IPS-18c (cell line): ENCODE measurements around the gene SLC5A12.

Experiments
- H3K4me3 ChIP-seq: 2 replicates; pipeline ENCODE4 v1.7.0; 2013; ENCODE audit warnings: low read depth, mild to moderate bottlenecking, low read length, moderate library complexity; ENCODE audit not compliant: insufficient read depth
- H3K9me3 ChIP-seq: one replicate; pipeline ENCODE4 v1.6.1; 2013; ENCODE audit warnings: mild to moderate bottlenecking, low read length, moderate library complexity; ENCODE audit not compliant: control insufficient read depth, insufficient read depth

SLC5A12 gene, protein sequence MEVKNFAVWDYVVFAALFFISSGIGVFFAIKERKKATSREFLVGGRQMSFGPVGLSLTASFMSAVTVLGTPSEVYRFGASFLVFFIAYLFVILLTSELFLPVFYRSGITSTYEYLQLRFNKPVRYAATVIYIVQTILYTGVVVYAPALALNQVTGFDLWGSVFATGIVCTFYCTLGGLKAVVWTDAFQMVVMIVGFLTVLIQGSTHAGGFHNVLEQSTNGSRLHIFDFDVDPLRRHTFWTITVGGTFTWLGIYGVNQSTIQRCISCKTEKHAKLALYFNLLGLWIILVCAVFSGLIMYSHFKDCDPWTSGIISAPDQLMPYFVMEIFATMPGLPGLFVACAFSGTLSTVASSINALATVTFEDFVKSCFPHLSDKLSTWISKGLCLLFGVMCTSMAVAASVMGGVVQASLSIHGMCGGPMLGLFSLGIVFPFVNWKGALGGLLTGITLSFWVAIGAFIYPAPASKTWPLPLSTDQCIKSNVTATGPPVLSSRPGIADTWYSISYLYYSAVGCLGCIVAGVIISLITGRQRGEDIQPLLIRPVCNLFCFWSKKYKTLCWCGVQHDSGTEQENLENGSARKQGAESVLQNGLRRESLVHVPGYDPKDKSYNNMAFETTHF

DNA sequence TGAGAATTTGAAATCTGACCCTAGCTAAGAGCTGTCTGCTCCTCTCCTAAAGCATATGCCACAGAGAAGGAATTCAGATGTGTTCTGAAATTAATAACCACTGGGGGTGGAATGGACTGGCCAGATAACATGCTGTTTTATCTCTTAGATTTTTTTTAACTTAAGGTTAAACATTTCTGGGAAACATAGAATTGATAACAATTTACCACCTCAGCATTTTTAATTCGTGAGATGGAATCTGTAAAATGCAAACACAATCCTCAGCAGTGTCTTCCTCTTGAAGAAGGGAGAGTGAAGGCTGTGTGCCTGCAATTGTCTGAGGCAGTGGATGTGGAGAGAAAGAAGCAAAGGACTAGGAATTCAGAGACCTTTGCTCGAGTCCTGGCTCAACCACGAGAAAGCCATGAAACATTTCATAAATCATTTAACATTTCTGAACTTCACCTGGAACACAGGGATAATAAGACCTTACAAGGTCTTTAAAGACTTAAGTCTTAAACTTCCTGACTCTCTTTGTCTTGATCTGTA is at the start of gene SLC5A12:
Gene SLC5A12, minus strand, starts transcription at position 113 of the 528 bp plus-strand sequence. CDS start 346 bp downstream, outside the sequence.
- no peaks in the 10 kb centered on the region for H3K9me3 ChIP-seq

DNA sequence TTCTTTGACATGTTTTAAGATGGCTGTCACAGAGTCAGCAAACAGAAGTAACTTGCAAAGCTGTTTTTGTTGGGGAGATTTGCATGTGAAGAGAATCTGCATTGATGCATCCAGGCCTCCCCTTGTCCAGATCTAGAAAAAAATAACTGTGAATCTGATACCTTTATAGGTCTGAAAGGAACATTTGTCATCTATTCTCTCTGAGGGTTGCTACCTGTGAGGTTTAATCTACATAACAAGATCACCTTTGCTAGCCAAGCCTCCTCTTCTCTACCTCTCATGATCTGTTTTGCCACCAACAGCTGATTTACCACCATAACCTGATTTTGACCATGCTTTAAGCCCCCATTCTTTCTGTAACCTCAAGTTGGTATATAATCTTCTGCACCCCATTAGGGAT is 47.2 kb upstream of the SLC5A12 start:
- Histone ChIP-seq H3K9me3 (no peaks in the 10 kb centered on the region), H3K4me3 (no peak overlapping the region)

More for the DNA sequence above, at the start of gene SLC5A12:
- no peak within 1 kb of the TSS for H3K4me3 ChIP-seq

DNA sequence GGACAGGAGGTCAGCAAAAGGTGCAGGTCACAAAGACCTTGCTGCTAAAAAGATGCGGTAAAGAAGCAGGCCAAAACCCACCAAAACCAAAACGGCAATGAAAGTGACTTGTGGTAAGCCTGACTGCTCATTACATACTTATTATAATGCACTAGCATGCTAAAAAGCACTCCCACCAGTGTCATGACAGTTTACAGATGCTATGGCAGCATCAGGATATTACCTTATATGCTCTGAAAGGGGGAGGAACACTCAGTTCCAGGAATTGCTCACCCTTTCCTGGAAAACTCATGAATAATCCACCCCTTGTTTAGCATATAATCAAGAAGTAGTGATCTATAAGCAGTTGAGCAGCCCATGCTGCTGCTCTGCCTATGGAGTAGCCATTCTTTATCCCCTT is 45.2 kb upstream of the SLC5A12 start:
- no peaks in the 10 kb centered on the region for H3K9me3 ChIP-seq
- H3K4me3 ChIP-seq: no peak overlapping the region

DNA sequence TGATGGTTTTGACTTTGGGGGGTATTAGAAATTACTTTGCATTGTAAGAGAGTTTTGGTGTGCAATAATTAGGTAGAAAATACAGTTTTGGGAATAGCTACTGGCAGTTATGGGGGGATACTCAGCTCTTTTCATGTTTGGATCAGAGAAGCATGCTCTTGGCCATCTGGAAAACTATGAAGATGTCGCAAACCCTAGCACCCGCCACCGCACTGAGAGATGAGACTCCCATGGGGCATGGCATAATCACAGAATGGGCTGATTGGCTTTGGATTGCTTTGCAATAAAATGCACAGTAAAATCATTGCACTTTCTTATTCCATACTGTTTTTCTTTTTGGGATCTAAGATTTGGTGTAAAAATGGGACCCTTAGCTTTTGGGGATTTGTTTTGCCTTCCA is 43.5 kb upstream of the SLC5A12 start:
- no peak overlapping the region for H3K4me3 ChIP-seq
- H3K9me3 ChIP-seq: no peaks in the 10 kb centered on the region

DNA sequence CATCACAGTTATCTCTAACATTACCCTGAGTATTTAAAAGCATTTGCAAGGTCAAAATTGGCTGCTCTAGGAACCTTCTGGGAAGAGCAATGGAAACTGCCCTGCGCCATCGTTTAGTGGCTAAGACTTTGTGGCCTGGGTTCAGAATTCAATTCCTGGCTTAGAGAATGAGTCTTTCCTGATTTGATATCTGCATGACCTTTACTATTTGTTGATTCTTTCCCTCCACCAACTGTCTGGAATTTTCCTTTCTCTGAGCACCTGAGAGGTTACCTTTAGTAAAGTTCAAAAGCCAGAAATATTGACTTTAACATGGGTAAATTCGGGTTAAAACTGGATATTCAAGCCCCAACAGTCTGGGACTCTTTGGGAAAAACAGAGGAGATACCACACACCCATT is 43.0 kb upstream of the SLC5A12 start:
- H3K9me3 ChIP-seq: no peaks in the 10 kb centered on the region
- no peak overlapping the region for H3K4me3 ChIP-seq

DNA sequence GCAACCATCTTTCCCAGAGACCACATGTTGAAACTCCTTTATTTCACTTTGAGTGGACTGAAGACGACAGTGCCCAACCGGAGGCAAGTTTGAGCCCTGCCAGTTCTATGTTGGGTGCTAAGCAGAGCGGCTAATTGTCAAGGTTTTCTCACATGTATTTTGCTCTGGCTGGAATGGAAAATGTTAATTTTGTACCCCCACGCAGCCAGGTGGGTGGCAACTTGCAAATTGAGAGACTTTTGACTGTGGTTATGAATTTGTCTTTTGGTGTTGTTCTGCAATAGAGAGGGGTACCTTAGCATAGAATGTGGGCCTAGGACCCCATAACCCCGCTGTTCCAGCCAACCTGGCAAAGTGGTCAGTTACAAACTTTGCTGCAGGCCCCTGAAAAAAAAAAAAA is 42.5 kb upstream of the SLC5A12 start:
- no peak overlapping the region for H3K4me3 ChIP-seq

DNA sequence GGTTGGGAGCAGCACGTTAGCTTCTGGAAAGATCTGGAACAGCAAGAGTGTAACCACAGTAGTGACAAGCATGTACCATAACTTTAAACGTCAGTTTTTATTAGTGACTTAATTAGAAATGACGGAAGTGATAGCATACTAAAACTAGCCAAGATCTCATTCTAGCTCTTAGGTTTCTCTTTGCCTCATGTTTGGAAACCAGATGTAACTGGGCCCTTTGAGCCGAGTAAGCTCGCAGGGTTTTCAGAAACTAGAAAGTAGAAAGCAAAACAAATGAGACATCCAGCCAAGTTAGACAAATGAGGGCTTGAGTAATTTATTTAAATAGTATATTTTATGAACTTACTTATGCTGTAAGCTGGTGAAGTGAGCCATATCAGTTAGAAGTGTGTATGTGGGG is 40.2 kb upstream of the SLC5A12 start:
- Histone ChIP-seq H3K4me3 (no peak overlapping the region), H3K9me3 (no peaks in the 10 kb centered on the region)

More for the DNA sequence above, 42.5 kb upstream of the SLC5A12 start:
- no peaks in the 10 kb centered on the region for H3K9me3 ChIP-seq

DNA sequence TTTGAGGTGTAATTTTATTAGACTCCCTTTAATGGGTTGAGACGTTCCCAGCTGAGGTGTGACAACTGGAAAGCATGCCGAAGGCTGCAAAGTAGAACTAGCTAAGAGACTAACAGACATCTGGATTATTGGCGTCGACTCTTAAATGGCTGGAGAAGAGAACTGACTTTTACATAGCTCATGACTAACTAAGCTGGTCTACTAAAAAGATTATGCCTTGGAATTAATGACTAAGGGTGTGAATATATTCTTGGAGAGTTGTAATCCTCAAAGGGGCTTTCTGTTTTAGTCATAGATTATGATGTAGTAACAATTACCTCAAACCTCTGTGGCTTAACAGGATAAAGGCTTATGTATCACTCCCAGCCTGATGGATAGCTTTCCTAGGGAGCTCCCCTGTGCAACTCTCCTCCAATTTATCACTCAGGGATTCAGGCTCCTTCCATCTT is 39.5 kb upstream of the SLC5A12 start:
- no peaks in the 10 kb centered on the region for H3K9me3 ChIP-seq
- H3K4me3 ChIP-seq: no peak overlapping the region

DNA sequence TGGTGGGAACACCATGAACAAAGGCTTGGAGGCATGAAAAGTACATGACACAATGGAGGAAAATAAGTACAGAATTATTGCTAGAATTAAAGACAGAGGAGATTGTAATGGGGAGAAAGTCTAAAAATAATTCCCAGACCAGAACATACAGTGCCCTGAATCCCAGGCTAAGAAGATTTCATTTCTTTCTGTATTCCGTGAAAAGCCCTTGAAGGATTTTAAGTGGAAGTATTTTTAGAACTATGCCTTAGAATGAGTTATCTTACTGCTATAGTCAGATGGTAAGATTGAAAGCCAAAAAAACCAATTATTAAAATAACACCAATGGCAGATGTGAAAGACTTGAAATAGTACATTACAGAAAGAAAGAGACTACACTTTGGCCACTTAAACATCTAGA is 36.1 kb upstream of the SLC5A12 start:
- Histone ChIP-seq H3K4me3 (no peak overlapping the region), H3K9me3 (no peaks in the 10 kb centered on the region)

DNA sequence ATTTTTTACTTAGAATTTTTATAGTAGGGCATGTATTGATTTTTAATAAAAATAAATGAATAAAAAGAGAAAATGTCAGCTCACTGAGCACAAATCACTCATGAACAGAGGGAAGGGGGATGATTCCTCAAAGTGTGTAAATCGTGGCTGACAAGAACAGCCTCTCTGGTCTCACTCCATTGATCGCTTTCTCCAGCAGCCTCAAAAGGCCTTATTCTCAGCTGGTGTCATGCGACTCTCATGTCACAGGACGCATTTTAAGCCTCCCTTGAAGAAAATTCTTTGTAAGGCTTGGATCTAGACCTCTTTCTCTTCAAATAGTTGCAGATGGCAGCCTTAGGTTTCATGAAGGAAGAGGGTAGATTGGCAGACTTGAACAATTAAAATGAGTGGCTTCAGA is 33.9 kb upstream of the SLC5A12 start:
- no peak overlapping the region for H3K4me3 ChIP-seq
- no peaks in the 10 kb centered on the region for H3K9me3 ChIP-seq

DNA sequence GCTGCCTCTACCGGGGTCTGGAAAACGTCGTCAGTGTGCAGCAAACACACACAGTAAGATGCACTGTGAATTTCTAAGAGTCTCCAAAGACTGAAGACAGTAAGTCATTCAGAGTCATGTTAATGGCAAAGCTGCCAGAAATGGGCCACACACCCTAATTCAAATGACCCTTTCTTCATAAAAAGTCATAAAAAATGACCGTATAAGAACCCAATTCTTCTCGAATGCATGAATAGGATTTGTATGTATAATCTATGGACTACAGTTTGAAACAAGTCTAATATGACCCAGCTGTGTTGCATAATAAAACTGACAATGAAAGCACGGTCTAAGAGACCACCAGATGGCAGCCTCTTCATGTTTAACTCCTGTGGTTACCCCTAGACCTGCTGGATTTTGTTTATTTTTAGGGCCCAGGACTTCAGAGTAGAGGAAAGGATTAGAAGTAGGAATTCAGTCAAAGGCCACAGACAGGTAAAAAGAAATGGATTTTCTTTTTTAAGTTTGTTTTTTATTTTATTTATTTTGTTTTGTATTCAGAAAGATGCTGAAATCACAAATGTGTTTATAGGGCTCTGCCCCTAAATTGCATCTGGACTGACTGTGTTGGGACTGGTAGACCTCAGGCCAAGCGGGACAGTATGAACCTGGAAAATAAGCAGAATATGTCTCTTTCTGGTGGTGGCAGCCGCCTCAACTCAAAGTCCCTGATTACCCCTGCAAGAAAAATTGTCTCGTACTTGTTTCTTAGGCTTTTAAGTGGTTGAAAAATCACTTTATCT is 32.1 kb upstream of the SLC5A12 start:
- H3K4me3 ChIP-seq: no peak overlapping the region
- no peaks in the 10 kb centered on the region for H3K9me3 ChIP-seq

DNA sequence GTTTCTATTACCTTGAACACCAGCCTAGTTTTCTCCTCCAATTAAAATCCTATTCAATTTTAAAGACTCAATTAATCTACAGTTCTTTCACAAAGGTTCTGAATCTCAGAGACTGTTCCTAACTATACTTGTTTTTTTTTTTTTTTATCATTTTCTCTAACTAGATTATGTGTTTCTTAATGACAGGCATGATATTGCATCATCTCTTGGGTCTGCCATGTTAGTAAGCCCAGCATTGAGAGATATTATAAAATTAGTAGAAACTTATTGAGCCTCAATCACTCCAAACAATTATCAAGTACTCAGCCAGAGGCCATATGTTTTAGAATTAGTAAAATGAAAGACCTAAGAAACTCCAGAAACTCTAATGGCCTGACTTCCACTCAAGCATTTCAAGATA is 28.1 kb upstream of the SLC5A12 start:
- Histone ChIP-seq H3K9me3 (no peaks in the 10 kb centered on the region), H3K4me3 (no peak overlapping the region)

DNA sequence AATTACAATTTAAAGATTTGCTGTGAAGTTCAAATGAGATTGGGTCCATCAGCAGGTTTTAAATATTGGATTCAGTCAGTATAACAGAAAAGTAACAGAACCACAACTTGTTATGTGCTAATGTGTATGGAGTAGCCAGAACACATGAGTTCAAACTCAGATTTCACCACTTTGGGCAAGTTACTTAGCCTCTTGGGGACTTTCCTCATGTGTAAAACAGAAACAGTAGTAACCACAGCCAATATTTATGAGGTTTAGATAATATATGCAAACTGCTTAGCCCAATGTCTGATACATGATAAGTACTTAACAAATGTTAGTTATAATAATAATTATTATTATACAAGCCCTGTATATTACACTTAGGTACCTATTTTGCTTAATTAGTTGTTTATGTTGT is 21.8 kb upstream of the SLC5A12 start:
- H3K4me3 ChIP-seq: no peak overlapping the region
- no peaks in the 10 kb centered on the region for H3K9me3 ChIP-seq

DNA sequence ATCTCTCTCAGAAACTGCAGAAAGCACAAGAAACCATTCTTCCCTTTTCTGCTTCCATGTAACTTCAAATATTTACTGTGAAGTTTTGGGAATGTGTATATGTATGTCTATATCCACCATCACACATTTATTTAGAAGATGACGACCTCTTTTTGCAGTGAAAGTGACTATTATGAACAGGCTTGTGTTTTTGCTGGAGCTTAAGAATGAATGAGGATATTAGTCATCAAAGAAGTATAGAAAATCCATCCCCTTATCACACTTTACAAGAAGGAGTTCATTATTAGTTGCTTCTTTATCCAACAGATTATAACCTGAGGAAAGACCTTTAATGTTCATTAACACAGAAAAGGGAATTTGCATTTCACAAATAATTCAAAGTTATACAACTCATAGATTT is 21.1 kb upstream of the SLC5A12 start:
- Histone ChIP-seq H3K9me3 (no peaks in the 10 kb centered on the region), H3K4me3 (no peak overlapping the region)

DNA sequence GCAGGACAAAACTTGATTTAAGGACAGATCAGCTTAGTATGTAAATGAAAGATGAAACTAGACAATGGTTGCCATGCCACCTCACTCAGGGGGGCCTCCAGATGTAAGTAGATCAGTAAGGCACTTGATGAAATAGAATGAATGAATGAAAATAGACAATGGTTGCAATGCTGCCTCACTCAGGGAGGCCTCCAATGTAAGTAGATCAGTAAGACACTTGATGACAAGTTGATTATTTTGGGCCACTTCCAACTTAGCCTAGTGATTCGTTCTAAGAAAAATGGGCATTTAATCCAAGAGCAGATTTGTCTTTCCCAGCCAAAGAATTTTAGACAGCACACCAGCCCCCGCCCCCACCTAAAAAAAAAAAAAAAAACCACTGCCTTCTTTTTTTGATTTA is 19.2 kb upstream of the SLC5A12 start:
- no peaks in the 10 kb centered on the region for H3K9me3 ChIP-seq
- no peak overlapping the region for H3K4me3 ChIP-seq

DNA sequence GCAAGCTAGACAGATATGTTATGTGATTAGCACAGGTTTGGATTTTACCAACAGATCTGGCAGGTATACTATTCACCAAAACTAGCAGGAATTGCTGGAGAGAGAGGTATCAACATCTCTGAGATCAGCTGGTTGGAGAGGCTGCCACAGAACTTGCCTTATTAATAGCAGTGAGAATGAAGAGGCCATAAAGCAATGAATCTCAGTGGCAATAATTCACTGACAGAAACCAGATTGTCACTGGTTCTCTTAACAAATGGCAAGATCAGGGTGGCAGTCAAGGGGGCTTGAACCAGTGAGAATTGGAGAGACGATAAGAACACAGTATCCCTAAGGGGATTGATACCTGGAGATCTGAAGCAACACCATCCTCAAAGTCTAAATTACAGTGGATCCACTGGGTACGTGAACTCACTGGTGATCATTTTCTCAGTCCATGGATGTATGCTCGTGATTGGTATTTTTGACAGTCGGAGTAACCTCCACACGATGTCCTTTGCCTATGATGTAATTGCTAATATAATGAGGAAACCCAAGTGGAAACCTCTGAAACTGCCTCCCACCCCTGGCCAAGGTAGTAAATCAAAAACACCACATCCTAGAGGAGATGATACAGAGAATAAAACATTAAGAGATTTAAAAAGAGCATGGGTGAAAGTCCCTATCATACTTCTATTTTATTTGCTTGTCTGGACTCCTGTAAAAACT is 17.7 kb upstream of the SLC5A12 start:
- no peaks in the 10 kb centered on the region for H3K9me3 ChIP-seq
- no peak overlapping the region for H3K4me3 ChIP-seq

DNA sequence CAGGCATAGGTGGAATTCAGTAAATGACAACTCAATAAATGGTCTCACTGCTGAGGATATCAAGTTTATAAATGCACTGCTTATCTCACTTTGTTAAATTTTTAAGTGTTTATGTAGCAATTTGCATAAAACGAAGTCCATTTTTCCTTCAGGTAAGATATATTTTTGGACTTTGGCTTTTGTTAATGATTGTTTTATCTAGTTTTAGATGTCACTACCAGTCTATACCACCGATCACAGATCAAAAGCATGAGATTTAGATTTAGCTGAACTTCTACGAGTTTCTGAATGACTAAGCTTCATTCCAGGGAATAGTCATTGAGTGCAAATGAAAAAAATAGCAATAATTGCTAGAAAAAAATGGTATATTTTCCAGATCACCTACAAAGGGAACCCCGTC is 12.8 kb upstream of the SLC5A12 start:
- H3K4me3 ChIP-seq: no peak overlapping the region
- no peaks in the 10 kb centered on the region for H3K9me3 ChIP-seq
